Osteocyte (in vitro differentiated cells): Measurements from ENCODE around the gene CD164. TPM values are rescaled to one million over a fixed set of nuclear protein-coding genes. Genes with fewer than 3 reads are reported as not detected.

ENCODE experiments used
- DNase-seq: peaks from one replicate; pipeline ENCODE4 v3.0.0; 2021; ENCODE audit warnings: mixed read lengths; ENCODE audit not compliant: unreplicated experiment; ENCODE audit errors: extremely low spot score
- H3K27ac Mint-ChIP-seq: one replicate; pipeline ENCODE4 v1.8.0; 2021; ENCODE audit warnings: mild to moderate bottlenecking, mixed read lengths; ENCODE audit not compliant: unreplicated experiment
- H3K27me3 Mint-ChIP-seq: one replicate; pipeline ENCODE4 v1.8.0; 2021; ENCODE audit warnings: mixed read lengths; ENCODE audit not compliant: unreplicated experiment
- H3K36me3 Mint-ChIP-seq: one replicate; pipeline ENCODE4 v1.8.0; 2021; ENCODE audit warnings: mixed read lengths; ENCODE audit not compliant: unreplicated experiment
- H3K4me1 Mint-ChIP-seq: one replicate; pipeline ENCODE4 v1.8.0; 2021; ENCODE audit warnings: mixed read lengths; ENCODE audit not compliant: unreplicated experiment
- H3K4me3 Mint-ChIP-seq: one replicate; pipeline ENCODE4 v1.8.0; 2021; ENCODE audit warnings: mild to moderate bottlenecking, moderate library complexity, mixed read lengths; ENCODE audit not compliant: unreplicated experiment
- H3K9me3 Mint-ChIP-seq: one replicate; pipeline ENCODE4 v1.8.0; 2021; ENCODE audit warnings: mixed read lengths; ENCODE audit not compliant: unreplicated experiment
- CTCF ChIP-seq: fragments of 200-600 bp; sonication (generic); IDR thresholded peaks from 2 replicates; pipeline ENCODE4 v1.5.0; 2021; ENCODE audit warnings: antibody characterized with exemption, mild to moderate bottlenecking, moderate library complexity
- long read RNA-seq: library from polyadenylated mRNA; unstranded; transcript quantifications from one replicate; pipeline ENCODE4 v2.0.0, GENCODE V29; 2021
- total RNA-seq: library from RNA; stranded (reverse); gene quantifications from 2 replicates; pipeline ENCODE4 v1.2.1, GENCODE V29; 2021

CD164 gene
- 286 and 297 TPM in 2 replicates for total RNA-seq
- long read RNA-seq, transcript CD164-206 (5 exons, 2,845 nt) = minor isoform, 6 of 2,383 reads
- long read RNA-seq, transcript CD164-202 (6 exons, 3,365 nt) = major isoform, 2,208 of 2,383 reads
- long read RNA-seq, transcript CD164-203 (5 exons, 2,936 nt) = minor isoform, 104 of 2,383 reads
- long read RNA-seq, partial matches to known transcripts = 47 of 2,383 reads
- long read RNA-seq, other reads (novel, unspliced or antisense) = 13 of 2,383 reads

GRCh38 chr6:109381747-109382575 is at the start of gene CD164:
Gene CD164, minus strand, starts transcription at chr6:109382467. Its CDS starts 89 bp downstream, at chr6:109382378.
- peak; percentile 96 for DNase-seq
- TF ChIP-seq CTCF = no peak
- peak within 1 kb of the TSS; percentile 100 for H3K27ac Mint-ChIP-seq
- peak within 1 kb of the TSS; percentile 91 for H3K4me3 Mint-ChIP-seq
- H3K9me3 Mint-ChIP-seq = no peaks in the 10 kb centered on the region
- H3K4me1 Mint-ChIP-seq = peaks cover 31% of the 10 kb centered on the region
- peaks cover 9% of the 10 kb centered on the region for H3K27me3 Mint-ChIP-seq
- H3K36me3 Mint-ChIP-seq = peaks cover 13% of the 10 kb centered on the region

- H3K4me1 Mint-ChIP-seq = peaks cover 2% of the 10 kb centered on the region
These were observed 47.2 kb upstream of the CD164 start for GRCh38 chr6:109429496-109429895.

GRCh38 chr6:109428889-109429477 is 46.7 kb upstream of the CD164 start:
- Mint-ChIP-seq H3K4me1 (peaks cover 2% of the 10 kb centered on the region), H3K9me3 (no peaks in the 10 kb centered on the region), H3K27me3 (peaks cover 12% of the 10 kb centered on the region), H3K27ac (no peak overlapping the region), H3K36me3 (no peaks in the 10 kb centered on the region), H3K4me3 (no peak overlapping the region)
- TF ChIP-seq CTCF = no peak
- DNase-seq = no peak

More at GRCh38 chr6:109429496-109429895, 47.2 kb upstream of the CD164 start:
- no peak for DNase-seq
- TF ChIP-seq CTCF = no peak
- Mint-ChIP-seq H3K27ac (no peak overlapping the region), H3K9me3 (no peaks in the 10 kb centered on the region), H3K36me3 (no peaks in the 10 kb centered on the region), H3K27me3 (peaks cover 12% of the 10 kb centered on the region), H3K4me3 (no peak overlapping the region)

GRCh38 chr6:109424946-109425345 is 42.7 kb upstream of the CD164 start:
- no peak for TF ChIP-seq CTCF
- no peak overlapping the region for H3K4me3 Mint-ChIP-seq
- no peak overlapping the region for H3K27ac Mint-ChIP-seq
- no peak for DNase-seq
- H3K36me3 Mint-ChIP-seq = no peaks in the 10 kb centered on the region
- H3K4me1 Mint-ChIP-seq = peaks cover 2% of the 10 kb centered on the region
- H3K27me3 Mint-ChIP-seq = peaks cover 6% of the 10 kb centered on the region
- no peaks in the 10 kb centered on the region for H3K9me3 Mint-ChIP-seq

- DNase-seq = no peak
- TF ChIP-seq CTCF = no peak
- Mint-ChIP-seq H3K27me3 (peaks cover 7% of the 10 kb centered on the region), H3K9me3 (no peaks in the 10 kb centered on the region), H3K4me3 (no peak overlapping the region), H3K36me3 (no peaks in the 10 kb centered on the region), H3K4me1 (no peaks in the 10 kb centered on the region), H3K27ac (no peak overlapping the region)
These were observed 38.9 kb upstream of the CD164 start for GRCh38 chr6:109421184-109421583.
